Occipital lobe (tissue), 2 donors: Measurements from ENCODE around the gene DNAJC15. TPM values are rescaled to one million over a fixed set of nuclear protein-coding genes. Genes with fewer than 3 reads are reported as not detected.
"Not testable (repeated sequence)": the region's sequence is repeated elsewhere in the genome, so short reads cannot be mapped to it uniquely, and the experiment has no call there.

Experiments
- DNase-seq: peaks from one replicate; lab custom pipeline; 2025; lab: John Stamatoyannopoulos, UW
- total RNA-seq: library from RNA; depleted of rRNA; stranded (reverse); fragments of >200 nt; gene quantifications from one replicate; pipeline ENCODE4 v1.2.3, GENCODE V29; 2014

DNAJC15 gene
- total RNA-seq, 1 donor from 2014 or later: 18.1 TPM

DNA sequence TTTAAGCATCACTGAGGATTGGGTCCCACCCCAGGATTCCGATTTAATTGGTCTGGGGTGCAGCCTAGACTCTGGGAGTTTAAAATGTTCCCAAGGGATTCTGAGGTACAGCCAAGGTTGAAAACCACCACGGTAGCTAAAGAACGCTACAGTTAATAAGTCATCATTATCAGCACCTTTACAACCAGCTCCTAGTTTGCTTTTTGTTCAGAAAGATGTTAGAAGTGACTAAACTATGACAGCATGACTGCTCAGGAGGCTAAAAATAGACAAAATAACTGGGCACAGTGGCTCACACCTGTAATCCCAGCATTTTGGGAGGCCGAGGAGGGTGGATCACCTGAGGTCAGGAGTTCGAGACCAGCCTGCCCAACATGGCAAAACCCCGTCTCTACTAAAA lies 19.7 kb upstream of the DNAJC15 start:
- DNase-seq: no peak

DNA sequence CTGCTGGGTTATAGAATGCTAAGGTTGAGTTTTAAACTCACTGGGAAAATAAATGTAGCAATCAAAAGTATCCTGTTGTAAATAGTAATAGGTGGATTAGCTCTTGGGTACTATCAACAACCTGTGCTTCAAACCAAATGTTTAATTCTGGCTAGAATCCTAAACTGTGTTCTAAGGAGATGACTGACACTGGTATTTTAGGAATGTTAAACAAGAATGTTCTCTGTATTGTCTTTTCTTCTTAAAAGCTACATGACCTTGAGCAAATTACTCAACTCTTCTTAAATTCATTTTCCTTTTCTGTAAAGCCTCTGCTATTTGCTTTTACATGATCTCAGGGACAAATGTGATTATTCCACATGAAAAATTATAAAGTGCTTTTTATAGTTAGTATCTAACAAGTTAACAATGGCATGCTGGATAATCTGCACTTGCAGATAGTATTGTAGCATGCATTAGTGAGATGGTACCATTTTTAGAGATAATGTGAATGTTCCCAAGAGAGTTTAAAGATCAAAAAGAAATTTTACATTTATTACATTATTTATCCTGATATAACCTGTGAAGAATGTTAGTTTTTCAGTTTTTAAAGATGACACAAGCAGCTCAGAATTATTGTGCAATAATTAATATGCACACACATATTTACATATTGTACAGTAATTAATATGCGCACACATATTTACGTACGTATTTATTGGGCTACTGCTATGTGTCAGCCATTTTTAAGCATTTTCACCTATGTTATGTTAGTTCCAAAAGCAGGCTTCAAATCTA lies 17.7 kb upstream of the DNAJC15 start:
- DNase-seq: no peak

GRCh38 chr13:43006893-43007631 lies 16.3 kb upstream of the DNAJC15 start:
- no peak for DNase-seq

GRCh38 chr13:43008596-43008995 lies 14.8 kb upstream of the DNAJC15 start:
- no peak for DNase-seq

DNA sequence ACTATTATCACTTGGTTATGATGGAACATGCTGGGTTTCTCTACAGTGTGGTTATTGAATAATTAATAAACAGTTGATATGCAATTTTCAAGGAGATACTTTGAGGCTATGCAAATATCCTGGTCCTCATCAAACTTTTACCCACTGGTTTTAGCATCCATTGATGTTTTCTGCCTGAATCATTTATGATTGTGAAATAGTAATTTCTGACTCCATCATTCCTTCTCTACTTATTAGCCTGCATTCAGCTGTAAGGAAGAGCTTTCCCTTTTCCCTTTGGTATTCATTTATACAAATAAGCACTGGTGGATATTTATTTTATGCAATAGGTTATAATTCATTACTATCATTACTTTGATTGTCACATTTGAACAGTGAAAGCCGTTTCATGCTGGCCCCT lies 13.9 kb upstream of the DNAJC15 start:
- DNase-seq: no peak

- no peak for DNase-seq
Observed at GRCh38 chr13:43014162-43014561, 9.2 kb upstream of the DNAJC15 start.

- no peak for DNase-seq
Observed at GRCh38 chr13:43016226-43016625, 7.2 kb upstream of the DNAJC15 start.

GRCh38 chr13:43019811-43020210 lies 3.6 kb upstream of the DNAJC15 start:
- DNase-seq: no peak

DNA sequence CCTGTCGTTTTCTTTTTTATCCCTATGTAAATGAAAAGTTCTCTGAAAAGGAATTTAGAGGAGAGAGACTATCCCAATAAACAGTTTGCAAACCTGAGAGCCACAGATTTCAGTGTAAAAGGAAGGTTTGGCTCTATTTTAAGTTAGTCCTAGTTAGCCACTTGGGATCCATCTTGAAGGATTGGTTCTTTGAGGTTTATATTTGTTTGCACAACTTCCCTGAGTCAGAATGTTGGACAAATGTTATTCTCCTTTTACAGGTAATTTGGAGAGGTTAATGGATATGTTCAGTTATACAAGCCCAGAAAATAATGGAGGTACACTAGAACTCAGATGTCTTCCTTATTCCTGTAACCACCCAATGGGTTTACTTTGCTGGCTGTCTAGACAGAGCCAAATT lies 2.6 kb upstream of the DNAJC15 start:
- DNase-seq: no peak

GRCh38 chr13:43021926-43022670 lies 1.3 kb upstream of the DNAJC15 start:
- no peak for DNase-seq

- no peak for DNase-seq
Observed at GRCh38 chr13:43022934-43023288, 475 bp upstream of the DNAJC15 start.

DNA sequence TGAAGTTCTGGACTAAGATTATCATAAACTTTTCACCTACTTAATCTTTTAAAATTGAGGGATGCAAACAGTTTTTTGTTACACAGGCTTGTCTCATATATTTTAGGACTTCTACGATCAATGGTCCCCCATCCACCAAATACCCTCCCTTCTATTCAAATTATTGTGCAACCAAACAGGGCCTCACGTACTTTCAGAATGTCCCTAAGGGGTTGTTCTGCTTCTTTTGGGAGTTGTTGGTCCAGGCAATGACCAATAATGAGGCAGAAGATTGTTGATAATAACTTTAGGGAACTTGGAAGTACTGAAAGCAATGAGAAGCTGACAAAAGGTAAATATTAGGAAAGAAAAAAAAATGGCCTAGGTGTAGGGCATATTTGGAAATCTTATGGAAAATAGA lies 2.9 kb downstream of the DNAJC15 start:
- DNase-seq: no peak

GRCh38 chr13:43030548-43030947 lies 7.2 kb downstream of the DNAJC15 start:
- DNase-seq: no peak

DNA sequence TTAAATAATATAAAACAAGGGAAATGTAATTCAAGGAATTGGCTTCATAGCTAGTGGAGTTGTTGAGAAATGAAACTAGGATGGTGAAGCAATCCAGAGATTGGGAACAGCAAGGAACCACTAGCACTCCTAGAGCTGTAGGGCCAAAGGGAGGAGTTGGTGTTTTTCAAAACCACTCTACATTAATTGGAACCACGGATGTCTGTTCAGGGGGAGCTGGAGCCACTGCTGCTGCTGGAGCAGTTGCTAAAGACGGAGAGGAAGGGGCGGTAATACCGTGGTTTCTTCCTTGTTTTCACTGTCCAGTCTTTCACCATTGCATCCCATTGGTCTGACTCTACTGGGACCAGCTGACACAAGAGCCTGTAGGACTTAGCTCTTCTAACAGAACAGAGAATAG lies 8.5 kb downstream of the DNAJC15 start:
- no peak for DNase-seq

DNA sequence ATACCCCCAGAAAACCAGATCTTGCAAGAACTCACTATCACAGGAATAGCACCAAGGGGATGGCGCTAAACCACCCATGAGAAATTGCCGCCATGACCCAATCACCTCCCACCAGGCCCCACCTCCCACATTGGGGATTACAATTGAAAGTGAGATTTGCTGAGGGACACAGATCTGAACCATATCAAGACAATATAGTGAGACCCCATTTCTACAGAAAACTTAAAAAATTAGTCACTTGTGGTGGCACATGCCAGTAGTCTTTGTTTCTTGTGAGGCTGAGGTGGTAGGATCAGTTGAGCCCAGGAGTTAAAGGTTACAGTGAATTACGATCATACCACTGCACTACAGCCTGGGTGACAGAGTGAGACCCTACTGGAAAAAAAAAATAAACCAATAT lies 9.7 kb downstream of the DNAJC15 start:
- no peak for DNase-seq

DNA sequence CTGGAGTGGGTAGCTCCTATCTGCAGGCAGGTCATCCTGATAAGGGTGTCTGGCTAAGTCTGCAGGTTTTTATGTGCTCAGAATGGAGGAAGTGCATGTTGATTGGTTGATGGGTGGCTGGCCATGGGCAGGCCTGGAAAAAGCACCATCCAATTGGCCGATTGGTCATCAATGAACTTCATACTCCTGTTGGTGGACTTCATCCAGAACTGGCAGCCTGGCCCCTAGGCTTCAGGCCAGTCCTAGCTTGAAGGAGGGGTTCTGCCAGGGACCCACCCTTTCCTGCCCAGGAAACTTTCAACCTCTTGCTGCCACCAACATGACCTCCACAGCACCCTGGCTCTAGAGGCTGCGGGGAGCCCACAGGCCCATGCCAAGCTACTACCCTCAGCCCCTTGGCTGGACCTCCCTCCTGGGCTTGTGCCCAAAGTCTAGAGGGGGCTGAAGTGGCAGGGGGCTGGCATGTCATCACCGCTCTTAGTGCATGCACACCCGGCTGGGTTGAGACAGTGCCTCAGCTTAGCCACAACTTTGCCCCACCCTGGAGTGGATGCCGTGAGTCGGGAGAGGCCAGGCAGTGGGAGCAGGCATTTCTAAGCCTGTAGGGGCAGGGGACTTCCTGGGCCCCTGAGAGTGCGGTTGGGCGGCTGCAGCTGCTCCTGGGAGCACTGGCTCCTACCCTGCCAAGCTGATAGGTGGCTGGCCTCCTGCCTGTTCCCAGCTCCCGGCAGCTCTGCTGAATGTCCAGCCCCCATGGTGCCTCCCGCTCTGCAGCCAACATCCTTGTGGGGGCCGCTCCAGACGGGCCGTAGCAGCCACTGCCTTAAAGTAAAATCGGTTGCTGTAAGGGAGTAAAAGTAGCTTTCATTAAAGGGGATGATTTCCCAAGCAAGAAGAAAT lies 13.2 kb downstream of the DNAJC15 start:
- DNase-seq: no peak

- no peak for DNase-seq
Observed at GRCh38 chr13:43039966-43040365, 16.6 kb downstream of the DNAJC15 start.

- DNase-seq: not testable (repeated sequence)
Observed at GRCh38 chr13:43040581-43041368, 17.4 kb downstream of the DNAJC15 start.

GRCh38 chr13:43041369-43041921 lies 18.1 kb downstream of the DNAJC15 start:
- no peak for DNase-seq

DNA sequence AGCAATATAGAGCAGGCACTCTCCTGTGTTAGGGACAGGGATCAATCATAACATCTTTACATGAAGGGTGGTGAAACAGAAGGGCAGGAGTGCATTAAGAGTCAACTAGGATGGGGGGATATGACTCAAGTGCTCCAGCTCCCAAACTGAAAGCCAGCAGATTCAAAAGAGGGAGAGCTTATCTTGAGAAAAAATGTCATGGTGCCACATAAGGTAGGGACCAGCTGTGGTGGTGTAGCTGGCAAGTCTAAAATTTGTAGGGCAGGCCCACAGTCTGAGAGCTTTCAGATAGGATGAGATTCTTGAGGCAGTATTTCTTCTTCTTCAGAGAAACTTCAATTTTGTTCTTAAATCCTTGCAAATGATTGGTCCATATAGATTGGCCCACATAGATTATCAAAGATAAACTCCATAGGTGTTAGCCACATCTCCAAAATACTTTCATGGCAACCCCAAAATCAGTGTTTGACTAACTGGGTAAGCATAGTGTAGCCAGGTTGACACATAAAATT lies 19.1 kb downstream of the DNAJC15 start:
- DNase-seq: no peak
